HepG2 (cell line): ENCODE data around the gene ZNF189. TPM values are rescaled to one million over a fixed set of nuclear protein-coding genes. Genes with fewer than 3 reads are reported as not detected.

ENCODE experiments used
- ATAC-seq: fragments of 200-7000 bp; cut with Tn5 transposase; 3 replicates; pipeline ENCODE4 v1.9.1; 2020; ENCODE audit warnings: mild to moderate bottlenecking, moderate library complexity
- BruUV-seq: library from RNA; stranded (reverse); fragments of 400-500 nt; replicated peaks from 2 replicates; lab custom pipeline; 2021; lab: Mats Ljungman, UMichigan
- CTCF ChIA-PET: fragments of 300-600 bp; formaldehyde crosslinking; extraction: SDS; loops from one replicate; lab custom pipeline; 2021; ENCODE audit warnings: low total read pairs, inconsistent platforms, low intra/inter-chr PET ratio; lab: Yijun Ruan, JAX
- POLR2A ChIA-PET: fragments of 350-600 bp; sonication (Branson Sonifier 250); formaldehyde crosslinking; loops from one replicate; lab custom pipeline; 2020; ENCODE audit warnings: antibody characterized with exemption, inconsistent platforms; lab: Yijun Ruan, JAX
- DNase-seq: peaks from one replicate; pipeline ENCODE4 v3.0.0-alpha.2; 2015; ENCODE audit warnings: low spot score
- FAIRE-seq: peaks from 3 replicates; lab custom pipeline; 2011; peaks lifted over from hg19 to GRCh38; lab: Jason Lieb, UNC
- H2AFZ ChIP-seq: one replicate; pipeline ENCODE4 v1.6.1; 2011; ENCODE audit warnings: low read length, inconsistent platforms
- H3K27ac ChIP-seq: fragments of 300-600 bp; 3 replicates; pipeline ENCODE4 v1.8.0; 2011; ENCODE audit warnings: mixed run types, mild to moderate bottlenecking, mixed read lengths, low read length, inconsistent platforms; ENCODE audit not compliant: insufficient read depth; ENCODE audit errors: extremely low read length
- H3K27me3 ChIP-seq, 2 experiments: fragments of 200-600 bp in 1 of 2; 2 replicates in 1 of 2; 3 replicates in 1 of 2; pipeline versions ENCODE4 v1.6.0 to v1.8.0; 2011; ENCODE audit warnings: low read length in 2 of 2, mild to moderate bottlenecking in 2 of 2, moderate library complexity in 2 of 2, inconsistent platforms in 1 of 2; ENCODE audit not compliant: insufficient read depth in 2 of 2, control insufficient read depth in 1 of 2
- H3K36me3 ChIP-seq, 2 experiments: fragments of 200-600 bp in 1 of 2; replicated peaks in 1 of 2; 2 replicates in 1 of 2; 3 replicates in 1 of 2; pipeline versions ENCODE4 v1.5.1 to v1.8.0; 2011; ENCODE audit warnings: low read length in 2 of 2, inconsistent platforms in 1 of 2; ENCODE audit not compliant: insufficient read depth in 2 of 2, control insufficient read depth in 1 of 2
- H3K4me1 ChIP-seq: 2 replicates; pipeline ENCODE4 v1.5.1; 2012; ENCODE audit warnings: low read length, inconsistent platforms; ENCODE audit not compliant: insufficient read depth
- H3K4me2 ChIP-seq: 2 replicates; pipeline ENCODE4 v1.6.0; 2011; ENCODE audit warnings: low read depth, low read length, inconsistent platforms
- H3K4me3 ChIP-seq, 3 experiments: fragments of 200-600 bp in 1 of 3; sonication (generic), shearing (Covaris generic) in 1 of 3; replicated peaks in 1 of 3; 2 replicates each; pipeline ENCODE4 v1.5.1; 2011 to 2016; ENCODE audit warnings: low read length in 3 of 3, inconsistent platforms in 2 of 3, low read depth in 2 of 3, mild to moderate bottlenecking in 2 of 3, control low read depth in 1 of 3, mixed read lengths in 1 of 3; ENCODE audit not compliant: insufficient read depth in 1 of 3
- H3K79me2 ChIP-seq: one replicate; pipeline ENCODE4 v1.6.1; 2011; ENCODE audit warnings: low read length, inconsistent platforms; ENCODE audit not compliant: insufficient read depth
- H3K9ac ChIP-seq: 2 replicates; pipeline ENCODE4 v1.6.0; 2011; ENCODE audit warnings: mild to moderate bottlenecking, low read depth, low read length, inconsistent platforms; ENCODE audit not compliant: insufficient read depth
- H3K9me3 ChIP-seq: 2 replicates; pipeline ENCODE4 v1.5.1; 2012; ENCODE audit warnings: mild to moderate bottlenecking, low read length
- H4K20me1 ChIP-seq: 2 replicates; pipeline ENCODE4 v1.6.0; 2011; ENCODE audit warnings: inconsistent platforms, mild to moderate bottlenecking, low read length, moderate library complexity; ENCODE audit not compliant: insufficient read depth
- FOXJ3 ChIP-seq: sonication (generic); formaldehyde crosslinking; IDR thresholded peaks from 2 replicates; pipeline ENCODE4 v1.4.0; 2020; ENCODE audit warnings: missing genetic modification reagents, mild to moderate bottlenecking, borderline replicate concordance
- HOXA5 ChIP-seq: sonication (generic); formaldehyde crosslinking; IDR thresholded peaks from 2 replicates; pipeline ENCODE4 v1.4.0; 2020; ENCODE audit warnings: missing genetic modification reagents
- NFIB ChIP-seq: sonication (generic); formaldehyde crosslinking; IDR thresholded peaks from 2 replicates; pipeline ENCODE4 v1.9.0; 2021; ENCODE audit warnings: missing genetic modification reagents, mild to moderate bottlenecking, borderline replicate concordance
- RFX3 ChIP-seq: IDR thresholded peaks from 2 replicates; pipeline ENCODE4 v1.6.1; 2016; ENCODE audit warnings: missing biosample characterization, missing genetic modification reagents
- SOX13 ChIP-seq, 3 experiments: fragments of 450-650 bp in 1 of 3; sonication (generic) in 1 of 3; formaldehyde crosslinking in 1 of 3; IDR thresholded peaks in 2 of 3; conservative IDR thresholded peaks in 1 of 3; 2 replicates each; pipeline versions ENCODE4 v1.5.0 to v1.6.1; 2016 to 2020; ENCODE audit warnings: antibody characterized with exemption in 1 of 3, mild to moderate bottlenecking in 1 of 3, missing compliant biosample characterization in 1 of 3, missing genetic modification reagents in 1 of 3, moderate library complexity in 1 of 3
- SOX6 ChIP-seq, 2 experiments: fragments of 450-650 bp in 1 of 2; sonication (generic) in 1 of 2; formaldehyde crosslinking in 1 of 2; IDR thresholded peaks; 2 replicates each; pipeline versions ENCODE4 v1.4.0 to v1.6.1; 2017 to 2020; ENCODE audit warnings: antibody characterized with exemption in 1 of 2, mild to moderate bottlenecking in 1 of 2, missing genetic modification reagents in 1 of 2
- TEAD3 ChIP-seq: optimal IDR thresholded peaks from 2 replicates; pipeline ENCODE3; 2016; ENCODE audit warnings: borderline replicate concordance
- TOPORS ChIP-seq: sonication (generic); formaldehyde crosslinking; IDR thresholded peaks from 2 replicates; pipeline ENCODE4 v1.8.0; 2023; ENCODE audit warnings: mild to moderate bottlenecking, missing genetic modification reagents
- ZC3H13 ChIP-seq: sonication (generic); formaldehyde crosslinking; IDR thresholded peaks from 2 replicates; pipeline ENCODE4 v1.8.1; 2023; ENCODE audit warnings: mild to moderate bottlenecking, missing genetic modification reagents, moderate library complexity
- ZNF232 ChIP-seq: sonication (generic); formaldehyde crosslinking; IDR thresholded peaks from 2 replicates; pipeline ENCODE4 v1.4.0; 2020; ENCODE audit warnings: missing genetic modification reagents, borderline replicate concordance
- ZNF264 ChIP-seq: sonication (generic); formaldehyde crosslinking; IDR thresholded peaks from 2 replicates; pipeline ENCODE4 v1.4.0; 2020; ENCODE audit warnings: missing genetic modification reagents
- ZNF274 ChIP-seq: sonication (generic); formaldehyde crosslinking; IDR thresholded peaks from 2 replicates; pipeline ENCODE4 v1.5.1; 2020; ENCODE audit warnings: mild to moderate bottlenecking, missing genetic modification reagents
- ZNF317 ChIP-seq: sonication (generic); formaldehyde crosslinking; IDR thresholded peaks from 2 replicates; pipeline ENCODE4 v1.5.0; 2020; ENCODE audit warnings: mild to moderate bottlenecking, missing genetic modification reagents
- ZNF335 ChIP-seq: sonication (generic); formaldehyde crosslinking; IDR thresholded peaks from 2 replicates; pipeline ENCODE4 v1.4.0; 2020; ENCODE audit warnings: missing genetic modification reagents
- ZNF34 ChIP-seq: sonication (generic); formaldehyde crosslinking; IDR thresholded peaks from 2 replicates; pipeline ENCODE4 v1.4.0; 2020; ENCODE audit warnings: mild to moderate bottlenecking, missing genetic modification reagents, borderline replicate concordance
- ZNF720 ChIP-seq: sonication (generic); formaldehyde crosslinking; IDR thresholded peaks from 2 replicates; pipeline ENCODE4 v1.4.0; 2020; ENCODE audit warnings: missing genetic modification reagents
- ZSCAN21 ChIP-seq: sonication (generic); formaldehyde crosslinking; IDR thresholded peaks from 2 replicates; pipeline ENCODE4 v1.8.0; 2022; ENCODE audit warnings: mild to moderate bottlenecking, missing genetic modification reagents, moderate library complexity, borderline replicate concordance
- WGBS: methylation state at CpG from one replicate; pipeline ENCODE4 v1.1.6; 2017; ENCODE audit warnings: low lambda C conversion rate; 5-methylcytosine and 5-hydroxymethylcytosine counted together
- in situ Hi-C: cut with HindIII; loops from 2 replicates; pipeline ENCODE4 v1.10.0; 2017; ENCODE audit warnings: low pct_unique_long_range_greater_than_20kb; ENCODE audit not compliant: extremely low pct_ligation_motif_present
- intact Hi-C: fragments of 100-400 bp; cut with micrococcal nuclease; formaldehyde crosslinking; loops from one replicate; pipeline ENCODE4 v1.10.0; 2022; ENCODE audit not compliant: unreplicated experiment
- polyA plus RNA-seq, 8 experiments: library from polyadenylated mRNA; depleted of rRNA in 3 of 8; stranded (reverse) in 7 of 8; unstranded in 1 of 8; fragments of >200 nt; fragmentation: Illumina TruSeq in 4 of 8; extraction: Trizol in 4 of 8; gene quantifications; 2 replicates each; pipeline versions ENCODE4 v1.2.1 to v1.2.3, GENCODE V29; 2011 to 2016; ENCODE audit warnings: low read depth in 4 of 8, missing spikeins in 1 of 8, mixed read lengths in 1 of 8; ENCODE audit not compliant: insufficient read depth in 1 of 8
- total RNA-seq, 5 experiments: library from RNA; depleted of rRNA; stranded (reverse); fragments of >200 nt; fragmentation: Illumina TruSeq; extraction: Trizol; gene quantifications; 2 replicates each; pipeline ENCODE4 v1.2.3, GENCODE V29; 2016; ENCODE audit warnings: low read depth in 1 of 5
- TF ChIP-seq, protein P1 (sequence below): sonication (generic); formaldehyde crosslinking; IDR thresholded peaks from 2 replicates; pipeline ENCODE4 v1.4.0; 2020; ENCODE audit warnings: missing genetic modification reagents

ZNF189 gene
- total and polyA plus RNA-seq, 2 of the 13 experiments (the other 11 are each of a cell fraction or from before 2014, with no cell fraction given), result 8.4 to 50.0 TPM

GRCh38 chr9:101350285-101350684, 48.4 kb upstream of the ZNF189 start (continued):
- TF ChIP-seq SOX13 (IDR thresholded peaks at IDR 0.05) (no peak), SOX13 (CRISPR knock-in tag; conservative IDR thresholded peaks at IDR 0.05 in 1 of 2, IDR thresholded peaks at IDR 0.05 in 1 of 2) (peak in 1 of 2 experiments; percentile 65; a peak in 2 of 4 replicates), TEAD3 (CRISPR knock-in tag) (peak; percentile 31), ZNF264 (CRISPR knock-in tag) (0 out of 2 replicates have a peak, but pooled peaks have one; percentile 25)

GRCh38 chr9:101352892-101353463, 45.7 kb upstream of the ZNF189 start:
- H3K27me3 ChIP-seq, result no peaks in the 10 kb centered on the region
- POLR2A ChIA-PET, result interaction anchor here (2.5 to 4.8 kb wide), 2 partner anchors 14 to 28 kb away, joined by 33 to 116 read pairs; no protein-coding TSS in a partner anchor
- H3K36me3 ChIP-seq, result no peaks in the 10 kb centered on the region
- H4K20me1 ChIP-seq, result no peaks in the 10 kb centered on the region
- H3K4me2 ChIP-seq, result no peak overlapping the region
- no TSS peak for BruUV-seq
- WGBS, result 91% methylated on average over 6 of the region's 6 CpGs
- no peaks in the 10 kb centered on the region for H3K79me2 ChIP-seq
- intact Hi-C loops, result no loop called here
- peak overlapping the region; percentile 37 for H3K9ac ChIP-seq
- no peak overlapping the region for H3K4me3 ChIP-seq
- H3K4me1 ChIP-seq, result peaks cover 95% of the 10 kb centered on the region
- no peak for FAIRE-seq
- CTCF ChIA-PET, result no interaction called here
- peak overlapping the region; percentile 4 for H2AFZ ChIP-seq
- H3K9me3 ChIP-seq, result no peaks in the 10 kb centered on the region
- ATAC-seq, result no peak
- in situ Hi-C loops, result no loop called here
- no peak for DNase-seq
- H3K27ac ChIP-seq, result peak overlapping the region; percentile 94
- TF ChIP-seq ZNF335 (CRISPR knock-in tag), result no peak
- TF ChIP-seq ZNF317 (CRISPR knock-in tag), result 0 out of 2 replicates have a peak, but pooled peaks have one; percentile 25
- 0 out of 2 replicates have a peak, but pooled peaks have one; percentile 57 for TF ChIP-seq ZNF34
- no peak for TF ChIP-seq ZSCAN21 (CRISPR knock-in tag)
- no peak for TF ChIP-seq RFX3
- no peak for TF ChIP-seq ZC3H13 (CRISPR knock-in tag)
- 0 out of 2 replicates have a peak, but pooled peaks have one; percentile 46 for TF ChIP-seq ZNF232 (CRISPR knock-in tag)
- 0 out of 2 replicates have a peak, but pooled peaks have one; percentile 18 for TF ChIP-seq FOXJ3 (CRISPR knock-in tag)
- TF ChIP-seq, protein P1, sequence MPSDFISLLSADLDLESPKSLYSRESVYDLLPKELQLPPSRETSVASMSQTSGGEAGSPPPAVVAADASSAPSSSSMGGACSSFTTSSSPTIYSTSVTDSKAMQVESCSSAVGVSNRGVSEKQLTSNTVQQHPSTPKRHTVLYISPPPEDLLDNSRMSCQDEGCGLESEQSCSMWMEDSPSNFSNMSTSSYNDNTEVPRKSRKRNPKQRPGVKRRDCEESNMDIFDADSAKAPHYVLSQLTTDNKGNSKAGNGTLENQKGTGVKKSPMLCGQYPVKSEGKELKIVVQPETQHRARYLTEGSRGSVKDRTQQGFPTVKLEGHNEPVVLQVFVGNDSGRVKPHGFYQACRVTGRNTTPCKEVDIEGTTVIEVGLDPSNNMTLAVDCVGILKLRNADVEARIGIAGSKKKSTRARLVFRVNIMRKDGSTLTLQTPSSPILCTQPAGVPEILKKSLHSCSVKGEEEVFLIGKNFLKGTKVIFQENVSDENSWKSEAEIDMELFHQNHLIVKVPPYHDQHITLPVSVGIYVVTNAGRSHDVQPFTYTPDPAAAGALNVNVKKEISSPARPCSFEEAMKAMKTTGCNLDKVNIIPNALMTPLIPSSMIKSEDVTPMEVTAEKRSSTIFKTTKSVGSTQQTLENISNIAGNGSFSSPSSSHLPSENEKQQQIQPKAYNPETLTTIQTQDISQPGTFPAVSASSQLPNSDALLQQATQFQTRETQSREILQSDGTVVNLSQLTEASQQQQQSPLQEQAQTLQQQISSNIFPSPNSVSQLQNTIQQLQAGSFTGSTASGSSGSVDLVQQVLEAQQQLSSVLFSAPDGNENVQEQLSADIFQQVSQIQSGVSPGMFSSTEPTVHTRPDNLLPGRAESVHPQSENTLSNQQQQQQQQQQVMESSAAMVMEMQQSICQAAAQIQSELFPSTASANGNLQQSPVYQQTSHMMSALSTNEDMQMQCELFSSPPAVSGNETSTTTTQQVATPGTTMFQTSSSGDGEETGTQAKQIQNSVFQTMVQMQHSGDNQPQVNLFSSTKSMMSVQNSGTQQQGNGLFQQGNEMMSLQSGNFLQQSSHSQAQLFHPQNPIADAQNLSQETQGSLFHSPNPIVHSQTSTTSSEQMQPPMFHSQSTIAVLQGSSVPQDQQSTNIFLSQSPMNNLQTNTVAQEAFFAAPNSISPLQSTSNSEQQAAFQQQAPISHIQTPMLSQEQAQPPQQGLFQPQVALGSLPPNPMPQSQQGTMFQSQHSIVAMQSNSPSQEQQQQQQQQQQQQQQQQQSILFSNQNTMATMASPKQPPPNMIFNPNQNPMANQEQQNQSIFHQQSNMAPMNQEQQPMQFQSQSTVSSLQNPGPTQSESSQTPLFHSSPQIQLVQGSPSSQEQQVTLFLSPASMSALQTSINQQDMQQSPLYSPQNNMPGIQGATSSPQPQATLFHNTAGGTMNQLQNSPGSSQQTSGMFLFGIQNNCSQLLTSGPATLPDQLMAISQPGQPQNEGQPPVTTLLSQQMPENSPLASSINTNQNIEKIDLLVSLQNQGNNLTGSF, result 0 out of 2 replicates have a peak, but pooled peaks have one; percentile 51
- TF ChIP-seq HOXA5, result peak; percentile 53; the same call in 1 of the 2 replicates
- no peak for TF ChIP-seq NFIB (CRISPR knock-in tag)
- no peak for TF ChIP-seq SOX6 (IDR thresholded peaks at IDR 0.05)
- 0 out of 2 replicates have a peak, but pooled peaks have one; percentile 22 for TF ChIP-seq SOX6 (CRISPR knock-in tag; IDR thresholded peaks at IDR 0.05)
- no peak for TF ChIP-seq TOPORS (CRISPR knock-in tag)
- 0 out of 2 replicates have a peak, but pooled peaks have one; percentile 40 for TF ChIP-seq ZNF274
- no peak for TF ChIP-seq ZNF720
